ENCODE results near the gene EFCC1. TPM values are rescaled to one million over a fixed set of nuclear protein-coding genes. Genes with fewer than 3 reads are reported as not detected.

EFCC1 gene
- total and polyA plus RNA-seq, 2 of the 13 experiments (the other 11 are each of a cell fraction or from before 2014, with no cell fraction given), result not detected

DNA sequence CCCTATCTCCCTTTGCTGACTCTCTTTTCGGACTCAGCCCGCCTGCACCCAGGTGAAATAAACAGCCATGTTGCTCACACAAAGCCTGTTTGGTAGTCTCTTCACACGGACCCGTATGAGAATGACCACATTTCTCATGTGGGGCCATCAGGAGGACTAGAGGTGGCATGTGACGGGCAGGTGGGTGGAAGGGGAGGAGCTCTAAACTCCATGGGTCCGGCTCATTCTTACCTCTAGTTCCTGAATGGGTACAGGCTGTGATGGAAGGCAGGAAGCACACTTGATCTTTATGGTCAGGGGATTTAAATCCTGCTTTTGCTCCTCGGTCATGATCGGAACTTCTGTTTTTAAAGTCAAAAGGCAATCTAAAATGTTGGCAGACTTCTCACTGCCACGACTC lies 35.8 kb upstream of the EFCC1 start (continued):
- TF ChIP-seq FOXA1 (IDR thresholded peaks at IDR 0.05) (no peak), FOXA1 (CRISPR knock-in tag; IDR thresholded peaks at IDR 0.05) (no peak), AHR (CRISPR knock-in tag; IDR thresholded peaks at IDR 0.05) (no peak), CAMTA2 (CRISPR knock-in tag; IDR thresholded peaks at IDR 0.05; ENCODE audit: borderline replicate concordance) (no peak)

DNA sequence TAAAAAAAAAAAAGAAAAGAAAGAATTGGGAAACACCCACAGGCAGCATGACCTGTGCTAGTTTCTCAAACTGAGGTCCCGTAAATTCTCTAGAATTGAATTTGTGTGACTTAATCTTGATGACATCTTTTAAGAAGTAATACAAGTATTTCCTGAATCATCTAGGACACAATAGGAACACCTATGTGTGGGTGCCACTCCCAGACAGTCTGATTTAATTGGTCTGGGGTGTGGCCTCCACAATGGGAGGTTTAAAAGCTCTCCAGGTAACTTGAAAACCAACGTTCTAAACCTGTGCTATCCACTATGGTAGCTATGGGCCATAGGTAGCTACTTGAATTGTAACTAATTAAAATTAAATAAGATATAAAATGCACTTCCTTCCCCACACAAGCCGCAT lies 35.3 kb upstream of the EFCC1 start:
- H2AFZ ChIP-seq (ENCODE audit: low read length), result no peak overlapping the region
- DNase-seq (ENCODE audit: low spot score) (no peak), ATAC-seq (no peak), FAIRE-seq (no peak)
- in situ Hi-C loops (cut with HindIII; ENCODE audit: extremely low pct_ligation_motif_present, low pct_unique_long_range_greater_than_20kb) (no loop called here), intact Hi-C loops (cut with micrococcal nuclease; ENCODE audit: unreplicated experiment) (no loop called here)
- WGBS (ENCODE audit: low lambda C conversion rate), result 42% methylated on average over 3 of the region's 3 CpGs
- no peak overlapping the region for H3K4me3 ChIP-seq (replicated peaks in 1 of 3; ENCODE audit: insufficient read depth in 1 of 3, low read depth in 2 of 3, low read length in 3 of 3)
- H3K27ac ChIP-seq (ENCODE audit: extremely low read length, insufficient read depth, low read length), result no peak overlapping the region
- no TSS peak for BruUV-seq (replicated peaks)
- H3K79me2 ChIP-seq (ENCODE audit: insufficient read depth, low read length), result no peaks in the 10 kb centered on the region
- peaks cover 2 to 18% of the 10 kb centered on the region in 2 experiments; a peak in 3 of 5 replicates for H3K27me3 ChIP-seq (ENCODE audit: control insufficient read depth in 1 of 2, insufficient read depth in 2 of 2, low read length in 2 of 2)
- no peaks in the 10 kb centered on the region for H4K20me1 ChIP-seq (ENCODE audit: insufficient read depth, low read length)
- ChIA-PET POLR2A (no interaction called here), CTCF (ENCODE audit: low intra/inter-chr PET ratio, low total read pairs) (no interaction called here)
- no peaks in the 10 kb centered on the region for H3K9me3 ChIP-seq (ENCODE audit: low read length)
- H3K4me2 ChIP-seq (ENCODE audit: low read depth, low read length), result no peak overlapping the region
- H3K4me1 ChIP-seq (ENCODE audit: insufficient read depth, low read length), result no peaks in the 10 kb centered on the region
- TF ChIP-seq HIVEP1 (CRISPR knock-in tag; IDR thresholded peaks at IDR 0.05) (no peak), NR2F1 (CRISPR knock-in tag; IDR thresholded peaks at IDR 0.05) (no peak), MEF2D (CRISPR knock-in tag; IDR thresholded peaks at IDR 0.05) (no peak), KLF16 (CRISPR knock-in tag; IDR thresholded peaks at IDR 0.05) (no peak), ZNF672 (CRISPR knock-in tag; IDR thresholded peaks at IDR 0.05) (no peak), ZKSCAN5 (CRISPR knock-in tag; IDR thresholded peaks at IDR 0.05) (no peak), AHR (CRISPR knock-in tag; IDR thresholded peaks at IDR 0.05) (no peak), HNRNPUL1 (IDR thresholded peaks at IDR 0.05; ENCODE audit: low read depth, low read length) (no peak)
- TF ChIP-seq, protein P1, sequence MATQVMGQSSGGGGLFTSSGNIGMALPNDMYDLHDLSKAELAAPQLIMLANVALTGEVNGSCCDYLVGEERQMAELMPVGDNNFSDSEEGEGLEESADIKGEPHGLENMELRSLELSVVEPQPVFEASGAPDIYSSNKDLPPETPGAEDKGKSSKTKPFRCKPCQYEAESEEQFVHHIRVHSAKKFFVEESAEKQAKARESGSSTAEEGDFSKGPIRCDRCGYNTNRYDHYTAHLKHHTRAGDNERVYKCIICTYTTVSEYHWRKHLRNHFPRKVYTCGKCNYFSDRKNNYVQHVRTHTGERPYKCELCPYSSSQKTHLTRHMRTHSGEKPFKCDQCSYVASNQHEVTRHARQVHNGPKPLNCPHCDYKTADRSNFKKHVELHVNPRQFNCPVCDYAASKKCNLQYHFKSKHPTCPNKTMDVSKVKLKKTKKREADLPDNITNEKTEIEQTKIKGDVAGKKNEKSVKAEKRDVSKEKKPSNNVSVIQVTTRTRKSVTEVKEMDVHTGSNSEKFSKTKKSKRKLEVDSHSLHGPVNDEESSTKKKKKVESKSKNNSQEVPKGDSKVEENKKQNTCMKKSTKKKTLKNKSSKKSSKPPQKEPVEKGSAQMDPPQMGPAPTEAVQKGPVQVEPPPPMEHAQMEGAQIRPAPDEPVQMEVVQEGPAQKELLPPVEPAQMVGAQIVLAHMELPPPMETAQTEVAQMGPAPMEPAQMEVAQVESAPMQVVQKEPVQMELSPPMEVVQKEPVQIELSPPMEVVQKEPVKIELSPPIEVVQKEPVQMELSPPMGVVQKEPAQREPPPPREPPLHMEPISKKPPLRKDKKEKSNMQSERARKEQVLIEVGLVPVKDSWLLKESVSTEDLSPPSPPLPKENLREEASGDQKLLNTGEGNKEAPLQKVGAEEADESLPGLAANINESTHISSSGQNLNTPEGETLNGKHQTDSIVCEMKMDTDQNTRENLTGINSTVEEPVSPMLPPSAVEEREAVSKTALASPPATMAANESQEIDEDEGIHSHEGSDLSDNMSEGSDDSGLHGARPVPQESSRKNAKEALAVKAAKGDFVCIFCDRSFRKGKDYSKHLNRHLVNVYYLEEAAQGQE (IDR thresholded peaks at IDR 0.05; ENCODE audit: borderline replicate concordance in 1 of 2, low read depth in 1 of 2, low read length in 2 of 2), result no peak
- TF ChIP-seq, protein P2, sequence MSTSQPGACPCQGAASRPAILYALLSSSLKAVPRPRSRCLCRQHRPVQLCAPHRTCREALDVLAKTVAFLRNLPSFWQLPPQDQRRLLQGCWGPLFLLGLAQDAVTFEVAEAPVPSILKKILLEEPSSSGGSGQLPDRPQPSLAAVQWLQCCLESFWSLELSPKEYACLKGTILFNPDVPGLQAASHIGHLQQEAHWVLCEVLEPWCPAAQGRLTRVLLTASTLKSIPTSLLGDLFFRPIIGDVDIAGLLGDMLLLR (CRISPR knock-in tag; IDR thresholded peaks at IDR 0.05), result no peak
- TF ChIP-seq, protein P3, sequence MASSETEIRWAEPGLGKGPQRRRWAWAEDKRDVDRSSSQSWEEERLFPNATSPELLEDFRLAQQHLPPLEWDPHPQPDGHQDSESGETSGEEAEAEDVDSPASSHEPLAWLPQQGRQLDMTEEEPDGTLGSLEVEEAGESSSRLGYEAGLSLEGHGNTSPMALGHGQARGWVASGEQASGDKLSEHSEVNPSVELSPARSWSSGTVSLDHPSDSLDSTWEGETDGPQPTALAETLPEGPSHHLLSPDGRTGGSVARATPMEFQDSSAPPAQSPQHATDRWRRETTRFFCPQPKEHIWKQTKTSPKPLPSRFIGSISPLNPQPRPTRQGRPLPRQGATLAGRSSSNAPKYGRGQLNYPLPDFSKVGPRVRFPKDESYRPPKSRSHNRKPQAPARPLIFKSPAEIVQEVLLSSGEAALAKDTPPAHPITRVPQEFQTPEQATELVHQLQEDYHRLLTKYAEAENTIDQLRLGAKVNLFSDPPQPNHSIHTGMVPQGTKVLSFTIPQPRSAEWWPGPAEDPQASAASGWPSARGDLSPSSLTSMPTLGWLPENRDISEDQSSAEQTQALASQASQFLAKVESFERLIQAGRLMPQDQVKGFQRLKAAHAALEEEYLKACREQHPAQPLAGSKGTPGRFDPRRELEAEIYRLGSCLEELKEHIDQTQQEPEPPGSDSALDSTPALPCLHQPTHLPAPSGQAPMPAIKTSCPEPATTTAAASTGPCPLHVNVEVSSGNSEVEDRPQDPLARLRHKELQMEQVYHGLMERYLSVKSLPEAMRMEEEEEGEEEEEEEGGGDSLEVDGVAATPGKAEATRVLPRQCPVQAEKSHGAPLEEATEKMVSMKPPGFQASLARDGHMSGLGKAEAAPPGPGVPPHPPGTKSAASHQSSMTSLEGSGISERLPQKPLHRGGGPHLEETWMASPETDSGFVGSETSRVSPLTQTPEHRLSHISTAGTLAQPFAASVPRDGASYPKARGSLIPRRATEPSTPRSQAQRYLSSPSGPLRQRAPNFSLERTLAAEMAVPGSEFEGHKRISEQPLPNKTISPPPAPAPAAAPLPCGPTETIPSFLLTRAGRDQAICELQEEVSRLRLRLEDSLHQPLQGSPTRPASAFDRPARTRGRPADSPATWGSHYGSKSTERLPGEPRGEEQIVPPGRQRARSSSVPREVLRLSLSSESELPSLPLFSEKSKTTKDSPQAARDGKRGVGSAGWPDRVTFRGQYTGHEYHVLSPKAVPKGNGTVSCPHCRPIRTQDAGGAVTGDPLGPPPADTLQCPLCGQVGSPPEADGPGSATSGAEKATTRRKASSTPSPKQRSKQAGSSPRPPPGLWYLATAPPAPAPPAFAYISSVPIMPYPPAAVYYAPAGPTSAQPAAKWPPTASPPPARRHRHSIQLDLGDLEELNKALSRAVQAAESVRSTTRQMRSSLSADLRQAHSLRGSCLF (CRISPR knock-in tag; IDR thresholded peaks at IDR 0.05; ENCODE audit: borderline replicate concordance), result no peak
- no peak overlapping the region for H3K9ac ChIP-seq (ENCODE audit: insufficient read depth, low read depth, low read length)
- no peaks in the 10 kb centered on the region for H3K36me3 ChIP-seq (replicated peaks in 1 of 2; ENCODE audit: control insufficient read depth in 1 of 2, insufficient read depth in 2 of 2, low read length in 2 of 2)

Data from HepG2 (cell line).